GM20000 (cell line): ENCODE results near the gene SLC6A13.

ENCODE experiments used
- DNase-seq: peaks from one replicate; pipeline ENCODE4 v3.0.0; 2012; ENCODE audit warnings: low spot score
- CTCF ChIP-seq: IDR thresholded peaks from 2 replicates; pipeline ENCODE4 v1.5.1; 2012; ENCODE audit warnings: mild to moderate bottlenecking, control low read depth; ENCODE audit errors: extremely low read depth, missing control alignments

SLC6A13 gene

GRCh38 chr12:263574-263973 lies 938 bp upstream of the SLC6A13 start:
- no peak for DNase-seq
- no peak for TF ChIP-seq CTCF

GRCh38 chr12:262113-262512 lies 523 bp downstream of the SLC6A13 start:
- DNase-seq: no peak
- TF ChIP-seq CTCF: no peak

- TF ChIP-seq CTCF: no peak
- no peak for DNase-seq
Observed at GRCh38 chr12:257521-258321, 4.9 kb downstream of the SLC6A13 start.

- DNase-seq: no peak
- no peak for TF ChIP-seq CTCF
Observed at GRCh38 chr12:256958-257357, 5.7 kb downstream of the SLC6A13 start.

- no peak for DNase-seq
Observed at GRCh38 chr12:256225-256624, 6.4 kb downstream of the SLC6A13 start.

GRCh38 chr12:254912-255311 lies 7.7 kb downstream of the SLC6A13 start:
- DNase-seq: no peak
- no peak for TF ChIP-seq CTCF

More at GRCh38 chr12:256225-256624, 6.4 kb downstream of the SLC6A13 start:
- TF ChIP-seq CTCF: no peak

- no peak for DNase-seq
Observed at GRCh38 chr12:254039-254438, 8.6 kb downstream of the SLC6A13 start.

More at GRCh38 chr12:254039-254438, 8.6 kb downstream of the SLC6A13 start:
- no peak for TF ChIP-seq CTCF
